ENCODE results near the gene ALDH18A1. TPM values are rescaled to one million over a fixed set of nuclear protein-coding genes. Genes with fewer than 3 reads are reported as not detected.

ALDH18A1 gene
- total RNA-seq = 100 to 1,000 TPM; 153 to 235 TPM

DNA sequence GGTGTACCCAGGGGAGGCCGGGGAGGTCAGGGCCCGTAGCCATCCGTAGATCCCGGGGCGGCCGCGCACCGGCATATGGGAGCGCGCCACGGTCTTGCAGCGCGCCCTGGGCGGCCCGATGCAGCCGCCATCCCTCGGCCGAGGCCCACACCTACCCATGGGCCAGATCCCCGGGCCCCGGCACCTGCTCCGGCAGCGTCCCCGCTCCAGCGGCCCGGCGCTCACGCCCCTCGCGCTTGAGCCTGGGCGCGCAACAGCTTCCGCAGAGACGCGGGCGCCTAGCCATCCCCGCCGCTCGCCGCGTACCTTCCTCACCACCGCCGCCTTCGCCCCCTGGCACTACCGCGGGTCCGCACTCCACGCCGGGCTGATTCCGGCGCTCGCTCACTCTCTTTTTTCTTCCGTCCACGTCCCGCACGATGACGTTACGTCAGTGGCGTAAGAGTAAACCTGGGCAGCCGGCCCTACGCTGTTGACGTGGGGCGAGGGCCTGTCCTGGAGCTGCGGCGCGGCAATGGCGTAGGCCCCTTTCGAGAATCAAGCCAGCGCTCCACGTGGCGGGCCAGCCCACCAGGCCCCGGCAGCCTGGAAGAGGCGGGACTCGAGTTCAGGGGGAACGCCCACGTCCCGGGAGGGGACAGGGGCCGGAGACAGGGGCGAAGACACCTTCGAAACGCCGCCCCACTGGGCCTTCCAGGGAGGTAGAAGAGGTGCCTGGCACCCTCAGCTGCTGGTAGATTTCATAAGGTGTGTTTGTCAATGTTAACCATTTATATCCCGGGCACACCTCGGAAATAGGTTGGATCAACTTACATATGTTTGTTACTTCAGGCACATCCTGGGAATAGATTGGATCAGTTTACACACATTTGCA is at the start of gene ALDH18A1:
ALDH18A1 (minus strand) TSS at position 421 of the 874 bp plus-strand sequence. CDS start 3,334 bp downstream, outside the sequence.
- intact Hi-C loops (cut with DNase I) = no loop called here
- Histone ChIP-seq H3K4me3 (peak within 1 kb of the TSS; percentile 82), H3K9me3 (no peaks in the 10 kb centered on the region), H3K4me1 (no peaks in the 10 kb centered on the region), H3K27me3 (no peaks in the 10 kb centered on the region), H3K9ac (ENCODE audit: low read depth in 2 of 2, low read length in 2 of 2) (peak within 1 kb of the TSS; percentile 68 to 95), H3K27ac (peak within 1 kb of the TSS; percentile 24), H3K36me3 (peaks cover 11% of the 10 kb centered on the region)
- TF ChIP-seq, protein P1, sequence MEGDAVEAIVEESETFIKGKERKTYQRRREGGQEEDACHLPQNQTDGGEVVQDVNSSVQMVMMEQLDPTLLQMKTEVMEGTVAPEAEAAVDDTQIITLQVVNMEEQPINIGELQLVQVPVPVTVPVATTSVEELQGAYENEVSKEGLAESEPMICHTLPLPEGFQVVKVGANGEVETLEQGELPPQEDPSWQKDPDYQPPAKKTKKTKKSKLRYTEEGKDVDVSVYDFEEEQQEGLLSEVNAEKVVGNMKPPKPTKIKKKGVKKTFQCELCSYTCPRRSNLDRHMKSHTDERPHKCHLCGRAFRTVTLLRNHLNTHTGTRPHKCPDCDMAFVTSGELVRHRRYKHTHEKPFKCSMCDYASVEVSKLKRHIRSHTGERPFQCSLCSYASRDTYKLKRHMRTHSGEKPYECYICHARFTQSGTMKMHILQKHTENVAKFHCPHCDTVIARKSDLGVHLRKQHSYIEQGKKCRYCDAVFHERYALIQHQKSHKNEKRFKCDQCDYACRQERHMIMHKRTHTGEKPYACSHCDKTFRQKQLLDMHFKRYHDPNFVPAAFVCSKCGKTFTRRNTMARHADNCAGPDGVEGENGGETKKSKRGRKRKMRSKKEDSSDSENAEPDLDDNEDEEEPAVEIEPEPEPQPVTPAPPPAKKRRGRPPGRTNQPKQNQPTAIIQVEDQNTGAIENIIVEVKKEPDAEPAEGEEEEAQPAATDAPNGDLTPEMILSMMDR (IDR thresholded peaks at IDR 0.05) = no peak
- DNase-seq = peak; percentile 94

DNA sequence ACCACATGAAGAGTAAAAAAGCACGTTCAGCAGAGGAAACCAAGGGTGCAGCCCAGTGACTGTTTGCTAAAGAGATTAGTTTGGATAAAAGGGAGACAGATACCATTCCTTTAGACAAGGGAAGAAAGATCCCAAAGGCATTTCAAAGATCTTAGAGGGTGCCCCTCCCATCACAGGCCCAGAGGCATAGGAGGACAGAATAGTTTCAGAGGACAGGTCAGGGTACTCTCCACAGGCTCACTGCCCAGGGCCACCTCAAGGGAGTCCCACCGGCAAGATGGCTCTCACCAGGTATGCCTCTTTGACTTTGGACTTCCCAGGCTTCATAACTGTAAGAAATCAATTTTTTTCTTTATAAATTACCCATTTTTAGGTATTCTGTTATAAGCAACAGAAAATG is 41.9 kb upstream of the ALDH18A1 start:
- H3K27ac ChIP-seq = no peak overlapping the region
- TF ChIP-seq, protein P1 (IDR thresholded peaks at IDR 0.05) = no peak

DNA sequence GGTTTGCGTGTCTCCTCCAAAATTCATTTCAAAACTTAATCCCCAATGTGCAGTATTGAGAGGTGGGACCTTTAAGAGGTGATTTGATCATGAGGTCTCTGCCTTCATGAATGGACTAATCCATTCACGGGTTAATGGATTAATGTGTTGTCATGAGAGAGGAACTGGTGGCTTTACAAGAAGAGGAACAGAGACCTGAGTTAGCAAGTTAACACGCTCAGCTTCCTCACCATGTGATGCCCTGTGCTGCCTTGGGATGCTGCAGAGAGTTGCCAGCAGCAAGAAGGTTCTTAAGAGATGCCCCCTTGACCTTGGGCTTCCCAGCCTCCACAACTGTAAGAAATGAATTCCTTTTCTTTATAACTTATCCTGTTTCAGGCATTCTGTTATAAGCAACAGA is 40.9 kb upstream of the ALDH18A1 start:
- H3K9ac ChIP-seq (ENCODE audit: low read depth in 2 of 2, low read length in 2 of 2) = no peak overlapping the region
- TF ChIP-seq, protein P1 (IDR thresholded peaks at IDR 0.05) = no peak
- intact Hi-C loops (cut with DNase I) = no loop called here
- H3K9me3 ChIP-seq = no peaks in the 10 kb centered on the region
- H3K27me3 ChIP-seq = no peaks in the 10 kb centered on the region
- no peak for DNase-seq
- no peaks in the 10 kb centered on the region for H3K36me3 ChIP-seq
- H3K27ac ChIP-seq = no peak overlapping the region
- no peak overlapping the region for H3K4me3 ChIP-seq
- no peaks in the 10 kb centered on the region for H3K4me1 ChIP-seq

More for the DNA sequence above, 41.9 kb upstream of the ALDH18A1 start:
- no peaks in the 10 kb centered on the region for H3K36me3 ChIP-seq
- no peaks in the 10 kb centered on the region for H3K27me3 ChIP-seq
- H3K4me1 ChIP-seq = no peaks in the 10 kb centered on the region
- intact Hi-C loops (cut with DNase I) = loop anchor here (2.0 kb wide), 1 partner anchor 136 kb away; no protein-coding TSS in a partner anchor
- no peak for DNase-seq
- no peak overlapping the region for H3K9ac ChIP-seq (ENCODE audit: low read depth in 2 of 2, low read length in 2 of 2)
- H3K9me3 ChIP-seq = no peaks in the 10 kb centered on the region
- no peak overlapping the region for H3K4me3 ChIP-seq

- H3K9ac ChIP-seq (ENCODE audit: low read depth in 2 of 2, low read length in 2 of 2) = no peak overlapping the region
- intact Hi-C loops (cut with DNase I) = loop anchor here (2.0 kb wide), 1 partner anchor 146 kb away; no protein-coding TSS in a partner anchor
- H3K4me3 ChIP-seq = no peak overlapping the region
- H3K27me3 ChIP-seq = no peaks in the 10 kb centered on the region
- no peaks in the 10 kb centered on the region for H3K36me3 ChIP-seq
- no peaks in the 10 kb centered on the region for H3K9me3 ChIP-seq
- TF ChIP-seq, protein P1 (IDR thresholded peaks at IDR 0.05) = no peak
- no peaks in the 10 kb centered on the region for H3K4me1 ChIP-seq
- H3K27ac ChIP-seq = no peak overlapping the region
- no peak for DNase-seq
Measured at GRCh38 chr10:95694665-95695064, 38.2 kb upstream of the ALDH18A1 start.

- no peaks in the 10 kb centered on the region for H3K9me3 ChIP-seq
- intact Hi-C loops (cut with DNase I) = loop anchor here (2.0 kb wide), 1 partner anchor 147 kb away; no protein-coding TSS in a partner anchor
- H3K9ac ChIP-seq (ENCODE audit: low read depth in 2 of 2, low read length in 2 of 2) = peak within 1 kb of the TSS; percentile 82 to 95
- H3K4me1 ChIP-seq = no peaks in the 10 kb centered on the region
- H3K27me3 ChIP-seq = no peaks in the 10 kb centered on the region
- peak; percentile 97 for DNase-seq
- H3K4me3 ChIP-seq = peak within 1 kb of the TSS; percentile 65
- TF ChIP-seq, protein P1 (IDR thresholded peaks at IDR 0.05) = peak; percentile 100
- peak within 1 kb of the TSS; percentile 15 for H3K27ac ChIP-seq
- H3K36me3 ChIP-seq = no peaks in the 10 kb centered on the region
Measured at GRCh38 chr10:95693668-95694534, 37.4 kb upstream of the ALDH18A1 start, which contains the start of gene TCTN3. Gene TCTN3, minus strand, starts transcription at chr10:95693927. Its CDS starts 28 bp downstream, at chr10:95693899.
